Upper lobe of left lung (tissue), 4 donors: Measurements from ENCODE around the gene LRRC8E.

ENCODE experiments used
- EP300 ChIP-seq, 4 donors: sonication (generic); formaldehyde crosslinking; IDR thresholded peaks; one replicate each; pipeline ENCODE4 v1.5.1; 2017; ENCODE audit warnings: antibody characterized with exemption in 4 of 4, control low read depth in 2 of 4
- POLR2A ChIP-seq, 4 donors: fragments of 450-650 bp; IDR thresholded peaks; one replicate each; pipeline ENCODE4 v1.5.1; 2016 to 2017; ENCODE audit warnings: antibody characterized with exemption in 4 of 4, mild to moderate bottlenecking in 2 of 4
- POLR2AphosphoS5 ChIP-seq, 2 donors: sonication (generic); formaldehyde crosslinking; IDR thresholded peaks; one replicate each; pipeline ENCODE4 v1.5.1; 2017; ENCODE audit warnings: antibody characterized with exemption in 2 of 2
- TF ChIP-seq, protein P1 (sequence below), 6 experiments: fragments of 450-650 bp in 4 of 6; fragments of 200-600 bp in 2 of 6; sonication (generic) in 2 of 6; IDR thresholded peaks; one replicate each; pipeline ENCODE4 v1.5.1; 2016 to 2019; ENCODE audit warnings: antibody characterized with exemption in 6 of 6

DNA sequence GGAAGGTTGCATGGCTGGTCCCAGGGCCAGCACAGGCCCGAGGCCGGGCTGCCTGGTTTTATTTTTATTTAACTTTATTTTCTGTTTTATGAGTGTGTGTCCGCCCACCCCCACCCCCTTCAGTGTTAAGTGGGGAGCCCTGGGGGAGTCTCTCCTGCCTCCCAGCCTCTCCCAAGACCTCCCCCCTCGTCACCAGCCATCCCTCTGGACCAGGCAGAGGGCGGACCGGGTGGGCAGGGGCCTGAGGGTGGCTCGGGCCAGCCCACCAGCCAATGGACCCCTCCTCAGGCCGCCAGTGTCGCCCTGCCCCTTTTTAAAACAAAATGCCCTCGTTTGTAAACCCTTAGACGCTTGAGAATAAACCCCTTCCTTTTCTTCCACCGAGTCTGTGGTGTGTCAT lies 25.8 kb downstream of the LRRC8E start:
- TF ChIP-seq, protein P1, sequence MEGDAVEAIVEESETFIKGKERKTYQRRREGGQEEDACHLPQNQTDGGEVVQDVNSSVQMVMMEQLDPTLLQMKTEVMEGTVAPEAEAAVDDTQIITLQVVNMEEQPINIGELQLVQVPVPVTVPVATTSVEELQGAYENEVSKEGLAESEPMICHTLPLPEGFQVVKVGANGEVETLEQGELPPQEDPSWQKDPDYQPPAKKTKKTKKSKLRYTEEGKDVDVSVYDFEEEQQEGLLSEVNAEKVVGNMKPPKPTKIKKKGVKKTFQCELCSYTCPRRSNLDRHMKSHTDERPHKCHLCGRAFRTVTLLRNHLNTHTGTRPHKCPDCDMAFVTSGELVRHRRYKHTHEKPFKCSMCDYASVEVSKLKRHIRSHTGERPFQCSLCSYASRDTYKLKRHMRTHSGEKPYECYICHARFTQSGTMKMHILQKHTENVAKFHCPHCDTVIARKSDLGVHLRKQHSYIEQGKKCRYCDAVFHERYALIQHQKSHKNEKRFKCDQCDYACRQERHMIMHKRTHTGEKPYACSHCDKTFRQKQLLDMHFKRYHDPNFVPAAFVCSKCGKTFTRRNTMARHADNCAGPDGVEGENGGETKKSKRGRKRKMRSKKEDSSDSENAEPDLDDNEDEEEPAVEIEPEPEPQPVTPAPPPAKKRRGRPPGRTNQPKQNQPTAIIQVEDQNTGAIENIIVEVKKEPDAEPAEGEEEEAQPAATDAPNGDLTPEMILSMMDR (IDR thresholded peaks at IDR 0.05): no peak
- TF ChIP-seq POLR2AphosphoS5 (IDR thresholded peaks at IDR 0.05) (no peak), POLR2A (IDR thresholded peaks at IDR 0.05) (no peak), EP300 (IDR thresholded peaks at IDR 0.05) (no peak)
